Measurements from ENCODE around the gene IFITM2. TPM values are rescaled to one million over a fixed set of nuclear protein-coding genes. Genes with fewer than 3 reads are reported as not detected.
A peak's percentile ranks its signal among the peaks of the same experiment; 100 is the strongest.

Gene IFITM2
- total and polyA plus RNA-seq, 2 donors (not counting 1 experiment from before 2014, with no cell fraction given), result 72.1 to 451 TPM

DNA sequence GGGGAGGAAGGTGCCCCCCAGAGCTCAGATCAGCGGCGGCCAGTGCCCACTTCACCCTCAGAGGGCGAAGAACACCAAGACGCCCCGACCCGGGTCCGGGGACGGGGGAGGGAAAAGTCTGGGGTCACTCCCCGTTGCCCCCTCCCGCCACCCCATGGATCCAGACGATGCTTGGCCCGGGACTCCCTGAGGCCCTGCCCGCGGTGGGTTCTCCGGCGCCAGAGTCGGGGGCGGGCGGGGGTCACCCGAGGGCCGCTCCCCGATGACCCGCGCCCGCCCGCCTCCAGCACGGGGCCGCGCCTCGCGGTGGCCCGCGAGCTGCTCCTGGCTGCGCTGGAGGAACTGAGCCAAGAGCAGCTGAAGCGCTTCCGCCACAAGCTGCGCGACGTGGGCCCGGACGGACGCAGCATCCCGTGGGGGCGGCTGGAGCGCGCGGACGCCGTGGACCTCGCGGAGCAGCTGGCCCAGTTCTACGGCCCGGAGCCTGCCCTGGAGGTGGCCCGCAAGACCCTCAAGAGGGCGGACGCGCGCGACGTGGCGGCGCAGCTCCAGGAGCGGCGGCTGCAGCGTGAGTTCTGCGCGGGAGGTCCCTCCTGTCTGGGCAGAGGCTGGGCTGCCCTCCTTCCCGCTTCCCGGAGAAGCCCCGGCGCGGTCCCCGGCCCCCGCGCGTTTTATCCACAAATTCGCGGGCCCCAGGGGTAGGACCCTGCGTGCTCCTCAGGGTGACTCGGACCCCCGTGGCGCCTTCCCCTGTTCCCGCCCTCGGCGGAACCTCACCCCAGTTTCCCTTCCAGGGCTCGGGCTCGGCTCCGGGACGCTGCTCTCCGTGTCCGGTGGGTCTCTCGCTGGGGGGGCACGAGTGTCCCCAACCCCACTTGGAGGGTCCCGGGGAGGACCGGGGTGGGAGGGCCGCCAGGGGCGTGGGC is 28.3 kb upstream of the IFITM2 start:
- POLR2A ChIA-PET, result interaction anchor here (0.6 to 1.8 kb wide), 4 partner anchors 9 to 13 kb away, joined by 3 to 19 read pairs (median 6); partner anchors contain the start of gene PGGHG
- no peak overlapping the region for H3K27ac Mint-ChIP-seq
- H3K4me1 Mint-ChIP-seq, result peaks cover 43% of the 10 kb centered on the region
- H3K9me3 Mint-ChIP-seq (ENCODE audit: insufficient read depth), result peaks cover 2% of the 10 kb centered on the region
- Histone ChIP-seq H3K79me2 (ENCODE audit: control insufficient read depth, insufficient read depth, low read length) (no peaks in the 10 kb centered on the region), H4K20me1 (ENCODE audit: control insufficient read depth, insufficient read depth, low read length, poor library complexity, severe bottlenecking) (peaks cover 5% of the 10 kb centered on the region), H3K36me3 (replicated peaks in 1 of 2; ENCODE audit: control extremely low read depth in 1 of 2, control insufficient read depth in 1 of 2, extremely low read depth in 1 of 2, insufficient read depth in 2 of 2, low read length in 1 of 2) (no peaks in the 10 kb centered on the region), H3K9ac (ENCODE audit: low read length) (peak overlapping the region; percentile 56), H3K27me3 (replicated peaks in 1 of 4; ENCODE audit: control extremely low read depth in 1 of 4, control insufficient read depth in 3 of 4, insufficient read depth in 4 of 4, low read length in 3 of 4) (peaks cover 0 to 39% (median 20%) of the 10 kb centered on the region in 4 experiments), H3K4me2 (replicated peaks; ENCODE audit: low read depth, low read length, poor library complexity, severe bottlenecking) (peak overlapping the region; percentile 85), H3K9me3 (ENCODE audit: control extremely low read depth in 1 of 3, control insufficient read depth in 2 of 3, insufficient read depth in 1 of 3, low read length in 2 of 3) (peaks cover 0 to 21% (median 0%) of the 10 kb centered on the region in 3 donors), H3K4me1 (ENCODE audit: control insufficient read depth in 2 of 2, insufficient read depth in 2 of 2, low read length in 2 of 2) (peaks cover 41 to 44% of the 10 kb centered on the region in 2 donors), H3K27ac (ENCODE audit: low read length in 2 of 2) (no peak overlapping the region), H3K4me3 (ENCODE audit: control extremely low read depth in 1 of 5, extremely low read depth in 1 of 5, insufficient read depth in 1 of 5, low read depth in 2 of 5, low read length in 4 of 5) (peak overlapping the region in 4 of 5 experiments; percentile 29 to 57 (median 45)), H2AFZ (ENCODE audit: insufficient read depth, low read depth, low read length, poor library complexity, severe bottlenecking) (peak overlapping the region; percentile 66)
- CTCF ChIA-PET, result interaction anchor here (0.9 to 3.9 kb wide), 5 partner anchors 11 to 85 kb away, joined by 3 to 34 read pairs (median 3); no protein-coding TSS in a partner anchor
- intact Hi-C loops (cut with micrococcal nuclease), result no loop called here
- peak; percentile 61 for DNase-seq
- H3K4me3 Mint-ChIP-seq, result peak overlapping the region; percentile 71
- peak; percentile 50 for ATAC-seq (ENCODE audit: low read depth)
- TF ChIP-seq, protein P1, sequence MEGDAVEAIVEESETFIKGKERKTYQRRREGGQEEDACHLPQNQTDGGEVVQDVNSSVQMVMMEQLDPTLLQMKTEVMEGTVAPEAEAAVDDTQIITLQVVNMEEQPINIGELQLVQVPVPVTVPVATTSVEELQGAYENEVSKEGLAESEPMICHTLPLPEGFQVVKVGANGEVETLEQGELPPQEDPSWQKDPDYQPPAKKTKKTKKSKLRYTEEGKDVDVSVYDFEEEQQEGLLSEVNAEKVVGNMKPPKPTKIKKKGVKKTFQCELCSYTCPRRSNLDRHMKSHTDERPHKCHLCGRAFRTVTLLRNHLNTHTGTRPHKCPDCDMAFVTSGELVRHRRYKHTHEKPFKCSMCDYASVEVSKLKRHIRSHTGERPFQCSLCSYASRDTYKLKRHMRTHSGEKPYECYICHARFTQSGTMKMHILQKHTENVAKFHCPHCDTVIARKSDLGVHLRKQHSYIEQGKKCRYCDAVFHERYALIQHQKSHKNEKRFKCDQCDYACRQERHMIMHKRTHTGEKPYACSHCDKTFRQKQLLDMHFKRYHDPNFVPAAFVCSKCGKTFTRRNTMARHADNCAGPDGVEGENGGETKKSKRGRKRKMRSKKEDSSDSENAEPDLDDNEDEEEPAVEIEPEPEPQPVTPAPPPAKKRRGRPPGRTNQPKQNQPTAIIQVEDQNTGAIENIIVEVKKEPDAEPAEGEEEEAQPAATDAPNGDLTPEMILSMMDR (IDR thresholded peaks at IDR 0.05), result no peak
- peaks cover 26% of the 10 kb centered on the region for H3K27me3 Mint-ChIP-seq
- 17% methylated on average over 93 of the region's 97 CpGs for WGBS (ENCODE audit: insufficient coverage)

All from B cell (primary cell).